ENCODE data around the gene PDS5A. TPM values are rescaled to one million over a fixed set of nuclear protein-coding genes. Genes with fewer than 3 reads are reported as not detected.
"Not testable (repeated sequence)": the region's sequence is repeated elsewhere in the genome, so short reads cannot be mapped to it uniquely, and the experiment has no call there.

PDS5A gene
- total and polyA plus RNA-seq, 2 donors (not counting 1 experiment from before 2014, with no cell fraction given) = 46.9 to 74.0 TPM

DNA sequence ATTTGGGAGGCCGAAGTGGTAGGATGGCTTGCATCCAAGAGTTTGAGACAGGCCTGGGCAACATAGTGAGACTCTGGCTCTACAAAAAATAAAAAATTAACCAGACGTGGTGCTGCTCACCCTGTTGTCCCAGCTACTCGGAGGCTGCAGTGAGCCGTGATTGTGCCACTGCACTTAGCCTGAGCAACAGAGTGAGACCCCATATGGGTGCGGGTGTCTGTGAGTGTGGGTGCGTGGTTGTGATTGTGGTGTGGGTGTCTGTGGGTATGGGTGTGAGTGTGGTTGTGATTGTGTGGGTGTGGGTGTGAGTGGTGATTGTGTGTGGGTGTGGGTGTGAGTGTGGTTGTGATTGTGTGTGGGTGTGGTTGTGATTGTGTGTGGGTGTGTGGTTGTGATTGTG is 165.2 kb downstream of the PDS5A start:
- no peak overlapping the region for H2AFZ ChIP-seq (ENCODE audit: low read length)
- H4K20me1 ChIP-seq (ENCODE audit: control insufficient read depth, extremely low read depth, insufficient read depth, low read length) = no peaks in the 10 kb centered on the region
- no peaks in the 10 kb centered on the region for H3K79me2 ChIP-seq (ENCODE audit: control insufficient read depth, insufficient read depth, low read length)
- no peaks in the 10 kb centered on the region for H3K27me3 ChIP-seq (ENCODE audit: control insufficient read depth, insufficient read depth, low read length)
- TF ChIP-seq EZH2 (IDR thresholded peaks at IDR 0.05; ENCODE audit: low read length, missing control alignments) = no peak
- TF ChIP-seq, protein P1, sequence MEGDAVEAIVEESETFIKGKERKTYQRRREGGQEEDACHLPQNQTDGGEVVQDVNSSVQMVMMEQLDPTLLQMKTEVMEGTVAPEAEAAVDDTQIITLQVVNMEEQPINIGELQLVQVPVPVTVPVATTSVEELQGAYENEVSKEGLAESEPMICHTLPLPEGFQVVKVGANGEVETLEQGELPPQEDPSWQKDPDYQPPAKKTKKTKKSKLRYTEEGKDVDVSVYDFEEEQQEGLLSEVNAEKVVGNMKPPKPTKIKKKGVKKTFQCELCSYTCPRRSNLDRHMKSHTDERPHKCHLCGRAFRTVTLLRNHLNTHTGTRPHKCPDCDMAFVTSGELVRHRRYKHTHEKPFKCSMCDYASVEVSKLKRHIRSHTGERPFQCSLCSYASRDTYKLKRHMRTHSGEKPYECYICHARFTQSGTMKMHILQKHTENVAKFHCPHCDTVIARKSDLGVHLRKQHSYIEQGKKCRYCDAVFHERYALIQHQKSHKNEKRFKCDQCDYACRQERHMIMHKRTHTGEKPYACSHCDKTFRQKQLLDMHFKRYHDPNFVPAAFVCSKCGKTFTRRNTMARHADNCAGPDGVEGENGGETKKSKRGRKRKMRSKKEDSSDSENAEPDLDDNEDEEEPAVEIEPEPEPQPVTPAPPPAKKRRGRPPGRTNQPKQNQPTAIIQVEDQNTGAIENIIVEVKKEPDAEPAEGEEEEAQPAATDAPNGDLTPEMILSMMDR (conservative IDR thresholded peaks at IDR 0.05 in 1 of 2, IDR thresholded peaks at IDR 0.05 in 1 of 2; ENCODE audit: low read depth in 1 of 2, low read length in 2 of 2) = no peak
- H3K27ac ChIP-seq (ENCODE audit: insufficient read depth, low read length) = no peak overlapping the region
- no peaks in the 10 kb centered on the region for H3K36me3 ChIP-seq (ENCODE audit: control insufficient read depth, insufficient read depth, low read length)
- H3K9ac ChIP-seq (ENCODE audit: insufficient read depth, low read length) = no peak overlapping the region
- H3K4me2 ChIP-seq (ENCODE audit: extremely low read depth, insufficient read depth, low read length) = no peak overlapping the region
- no peaks in the 10 kb centered on the region for H3K9me3 ChIP-seq (ENCODE audit: control insufficient read depth, insufficient read depth, low read depth, low read length)
- no peak overlapping the region for H3K4me3 ChIP-seq (replicated peaks in 1 of 4; ENCODE audit: control extremely low read depth in 1 of 4, insufficient read depth in 1 of 4, low read depth in 3 of 4, low read length in 4 of 4)
- no peaks in the 10 kb centered on the region for H3K4me1 ChIP-seq (ENCODE audit: control insufficient read depth, extremely low read depth, insufficient read depth, low read length)
- no peak for DNase-seq (ENCODE audit: low read depth in 2 of 2)

DNA sequence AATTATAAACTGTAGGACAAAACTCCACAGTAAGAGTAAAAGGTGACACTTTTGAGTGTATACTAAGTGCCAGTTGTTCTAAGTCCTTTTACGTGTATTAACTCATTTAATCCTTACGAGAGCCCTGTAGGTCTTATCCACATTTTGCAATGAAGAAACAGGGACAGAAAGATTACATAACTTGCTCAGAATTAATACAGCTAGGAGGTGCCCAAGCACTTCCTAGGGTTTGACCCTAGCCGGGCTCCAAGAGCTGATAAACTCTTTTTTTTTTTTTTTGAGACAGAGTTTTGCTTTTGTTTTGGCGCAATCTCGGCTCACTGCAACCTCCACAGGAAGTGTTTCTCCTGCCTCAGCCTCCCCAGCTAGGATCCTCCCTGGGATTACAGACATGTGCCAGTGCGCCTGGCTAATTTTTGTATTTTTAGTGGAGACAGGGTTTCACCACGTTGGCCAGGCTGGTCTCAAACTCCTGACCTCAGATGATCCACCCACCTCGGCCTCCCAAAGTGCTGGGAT is 169.4 kb downstream of the PDS5A start:
- DNase-seq (ENCODE audit: low read depth in 2 of 2) = no peak
- Histone ChIP-seq H3K36me3 (ENCODE audit: control insufficient read depth, insufficient read depth, low read length) (no peaks in the 10 kb centered on the region), H3K9ac (ENCODE audit: insufficient read depth, low read length) (no peak overlapping the region), H2AFZ (ENCODE audit: low read length) (no peak overlapping the region), H3K4me3 (replicated peaks in 1 of 4; ENCODE audit: control extremely low read depth in 1 of 4, insufficient read depth in 1 of 4, low read depth in 3 of 4, low read length in 4 of 4) (no peak overlapping the region), H4K20me1 (ENCODE audit: control insufficient read depth, extremely low read depth, insufficient read depth, low read length) (no peaks in the 10 kb centered on the region), H3K4me2 (ENCODE audit: extremely low read depth, insufficient read depth, low read length) (no peak overlapping the region), H3K27me3 (ENCODE audit: control insufficient read depth, insufficient read depth, low read length) (no peaks in the 10 kb centered on the region), H3K79me2 (ENCODE audit: control insufficient read depth, insufficient read depth, low read length) (no peaks in the 10 kb centered on the region), H3K4me1 (ENCODE audit: control insufficient read depth, extremely low read depth, insufficient read depth, low read length) (no peaks in the 10 kb centered on the region), H3K27ac (ENCODE audit: insufficient read depth, low read length) (no peak overlapping the region), H3K9me3 (ENCODE audit: control insufficient read depth, insufficient read depth, low read depth, low read length) (no peaks in the 10 kb centered on the region)
- TF ChIP-seq, protein P1 (conservative IDR thresholded peaks at IDR 0.05 in 1 of 2, IDR thresholded peaks at IDR 0.05 in 1 of 2; ENCODE audit: low read depth in 1 of 2, low read length in 2 of 2) = no peak
- no peak for TF ChIP-seq EZH2 (IDR thresholded peaks at IDR 0.05; ENCODE audit: low read length, missing control alignments)

DNA sequence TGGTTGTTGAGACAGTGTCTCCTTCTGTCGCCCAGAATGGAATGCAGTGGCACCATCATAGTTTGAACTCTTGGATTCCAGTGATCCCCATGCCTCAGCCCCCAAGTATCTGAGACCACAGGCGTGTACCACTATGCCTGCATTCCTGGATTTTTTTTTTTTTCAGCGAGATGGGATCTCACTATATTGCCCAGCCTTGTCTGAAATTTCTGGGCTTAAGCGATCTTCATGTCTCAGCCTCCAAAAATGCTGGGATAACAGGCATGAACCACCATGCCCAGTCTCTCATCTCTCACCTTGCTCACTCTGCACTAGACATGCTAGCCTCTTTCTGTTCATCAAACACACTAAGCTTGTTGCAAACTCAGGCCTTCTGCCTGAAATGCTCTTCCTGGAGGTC is 175.7 kb downstream of the PDS5A start:
- H3K27me3 ChIP-seq (ENCODE audit: control insufficient read depth, insufficient read depth, low read length) = no peaks in the 10 kb centered on the region
- H3K27ac ChIP-seq (ENCODE audit: insufficient read depth, low read length) = no peak overlapping the region
- H3K9ac ChIP-seq (ENCODE audit: insufficient read depth, low read length) = no peak overlapping the region
- H3K79me2 ChIP-seq (ENCODE audit: control insufficient read depth, insufficient read depth, low read length) = no peaks in the 10 kb centered on the region
- H3K9me3 ChIP-seq (ENCODE audit: control insufficient read depth, insufficient read depth, low read depth, low read length) = no peaks in the 10 kb centered on the region
- no peak overlapping the region for H3K4me2 ChIP-seq (ENCODE audit: extremely low read depth, insufficient read depth, low read length)
- DNase-seq (ENCODE audit: low read depth in 2 of 2) = no peak
- TF ChIP-seq EZH2 (IDR thresholded peaks at IDR 0.05; ENCODE audit: low read length, missing control alignments) = no peak
- TF ChIP-seq, protein P1 (conservative IDR thresholded peaks at IDR 0.05 in 1 of 2, IDR thresholded peaks at IDR 0.05 in 1 of 2; ENCODE audit: low read depth in 1 of 2, low read length in 2 of 2) = no peak
- H3K4me1 ChIP-seq (ENCODE audit: control insufficient read depth, extremely low read depth, insufficient read depth, low read length) = no peaks in the 10 kb centered on the region
- H3K36me3 ChIP-seq (ENCODE audit: control insufficient read depth, insufficient read depth, low read length) = no peaks in the 10 kb centered on the region
- H3K4me3 ChIP-seq (replicated peaks in 1 of 4; ENCODE audit: control extremely low read depth in 1 of 4, insufficient read depth in 1 of 4, low read depth in 3 of 4, low read length in 4 of 4) = no peak overlapping the region
- no peaks in the 10 kb centered on the region for H4K20me1 ChIP-seq (ENCODE audit: control insufficient read depth, extremely low read depth, insufficient read depth, low read length)
- no peak overlapping the region for H2AFZ ChIP-seq (ENCODE audit: low read length)

DNA sequence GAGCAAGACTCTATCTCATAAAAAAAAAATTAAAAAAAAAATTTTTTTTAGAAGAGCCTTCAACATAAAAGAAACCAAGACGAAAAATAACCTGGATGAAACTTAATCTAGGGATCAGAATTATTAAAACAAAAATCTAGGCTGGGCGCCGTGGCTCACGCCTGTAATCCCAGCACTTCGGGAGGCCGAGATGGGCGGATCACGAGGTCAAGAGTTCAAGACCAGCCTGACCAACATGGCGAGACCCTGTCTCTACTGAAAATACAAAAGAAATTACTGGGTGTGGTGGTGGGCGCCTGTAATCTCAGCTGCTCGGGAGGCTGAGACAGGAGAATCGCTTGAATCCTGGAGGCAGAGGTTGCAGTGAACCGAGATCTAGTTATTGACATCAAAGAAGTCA is 184.7 kb downstream of the PDS5A start:
- H3K4me1 ChIP-seq (ENCODE audit: control insufficient read depth, extremely low read depth, insufficient read depth, low read length); H3K9me3 ChIP-seq (ENCODE audit: control insufficient read depth, insufficient read depth, low read depth, low read length); H3K9ac ChIP-seq (ENCODE audit: insufficient read depth, low read length); DNase-seq (ENCODE audit: low read depth in 2 of 2); H3K27ac ChIP-seq (ENCODE audit: insufficient read depth, low read length); H3K79me2 ChIP-seq (ENCODE audit: control insufficient read depth, insufficient read depth, low read length); H3K4me3 ChIP-seq (replicated peaks in 1 of 4; ENCODE audit: control extremely low read depth in 1 of 4, insufficient read depth in 1 of 4, low read depth in 3 of 4, low read length in 4 of 4); H3K4me2 ChIP-seq (ENCODE audit: extremely low read depth, insufficient read depth, low read length); H2AFZ ChIP-seq (ENCODE audit: low read length); H3K36me3 ChIP-seq (ENCODE audit: control insufficient read depth, insufficient read depth, low read length); H3K27me3 ChIP-seq (ENCODE audit: control insufficient read depth, insufficient read depth, low read length); H4K20me1 ChIP-seq (ENCODE audit: control insufficient read depth, extremely low read depth, insufficient read depth, low read length): not testable (repeated sequence)

All from fibroblast of lung (primary cell).